Psoas muscle (tissue), 8 donors: ENCODE data around the gene MAGEE1. TPM values are rescaled to one million over a fixed set of nuclear protein-coding genes. Genes with fewer than 3 reads are reported as not detected.

Source experiments
- ATAC-seq, 4 donors: fragments of 200-7000 bp; cut with Tn5 transposase; one replicate each; pipeline ENCODE4 v1.9.1; 2020; ENCODE audit warnings: moderate library complexity in 3 of 4, mild to moderate bottlenecking in 2 of 4
- DNase-seq, 2 donors: peaks; one replicate each; pipeline ENCODE4 v3.0.0-alpha.2; 2020
- H3K27ac ChIP-seq: fragments of 200-600 bp; one replicate; pipeline ENCODE4 v1.8.0; 2022
- H3K27me3 ChIP-seq, 3 donors: fragments of 200-600 bp in 1 of 3; one replicate each; pipeline versions ENCODE4 v1.6.1 to v1.8.0; 2013 to 2022; ENCODE audit warnings: low read length in 2 of 3, mild to moderate bottlenecking in 2 of 3, moderate library complexity in 1 of 3; ENCODE audit not compliant: insufficient read depth in 3 of 3
- H3K36me3 ChIP-seq, 2 donors: fragments of 200-600 bp in 1 of 2; one replicate each; pipeline versions ENCODE4 v1.6.1 to v1.8.0; 2013 to 2022; ENCODE audit warnings: low read depth in 1 of 2, mild to moderate bottlenecking in 1 of 2, moderate library complexity in 1 of 2; ENCODE audit not compliant: insufficient read depth in 1 of 2
- H3K4me1 ChIP-seq: fragments of 200-600 bp; one replicate; pipeline ENCODE4 v1.8.0; 2022
- H3K4me3 ChIP-seq: fragments of 200-600 bp; one replicate; pipeline ENCODE4 v1.8.0; 2022; ENCODE audit warnings: mild to moderate bottlenecking
- H3K9me3 ChIP-seq: fragments of 200-600 bp; one replicate; pipeline ENCODE4 v1.8.0; 2022
- CTCF ChIP-seq: fragments of 200-600 bp; IDR thresholded peaks from one replicate; pipeline ENCODE4 v1.8.0; 2022; ENCODE audit warnings: antibody characterized with exemption
- WGBS, 3 donors: extraction: QIAGEN DNeasy Blood & Tissue Kit; methylation state at CpG; one replicate each; pipeline versions ENCODE4 v1.1.6 to v1.1.7; 2013; 5-methylcytosine and 5-hydroxymethylcytosine counted together
- intact Hi-C, 2 donors: fragments of 100-400 bp; cut with DNase I; formaldehyde crosslinking; loops; one replicate each; pipeline versions ENCODE4 v1.11.0 to v1.14.2; 2022
- polyA plus RNA-seq, 3 donors: library from polyadenylated mRNA; stranded (reverse); fragments of 200-250 nt; gene quantifications; one replicate each; pipeline ENCODE4 v1.2.3, GENCODE V29; 2013
- total RNA-seq, 4 donors: library from RNA; stranded (reverse); fragmentation: NEBNext Ultra II Directional in 2 of 4; extraction: Animal tissue kit (Norgen Biotek cat#: 25700) in 2 of 4; gene quantifications; one replicate each; pipeline versions ENCODE4 v1.2.1 to v1.2.4, GENCODE V29; 2021 to 2023
- donor health status: healthy with polysubstance abuse.
- donor health status: DM: no; HTN: no; CAD: no; lungs with moderate emphysema.
- donor health status: Bipolar disorder and iron deficiency.
- donor health status: healthy.
- donor health status: DM: yes; HTN: yes; CAD: no.
- donor health status: DM: no; HTN: no; CAD: no.
- donor health status: DM: no; HTN: no; CAD: no.
- donor health status: DM: yes; HTN: yes; CAD: no.

Gene MAGEE1
- total and polyA plus RNA-seq, 7 donors = 0.25 to 1.5 (median 0.50) TPM

DNA sequence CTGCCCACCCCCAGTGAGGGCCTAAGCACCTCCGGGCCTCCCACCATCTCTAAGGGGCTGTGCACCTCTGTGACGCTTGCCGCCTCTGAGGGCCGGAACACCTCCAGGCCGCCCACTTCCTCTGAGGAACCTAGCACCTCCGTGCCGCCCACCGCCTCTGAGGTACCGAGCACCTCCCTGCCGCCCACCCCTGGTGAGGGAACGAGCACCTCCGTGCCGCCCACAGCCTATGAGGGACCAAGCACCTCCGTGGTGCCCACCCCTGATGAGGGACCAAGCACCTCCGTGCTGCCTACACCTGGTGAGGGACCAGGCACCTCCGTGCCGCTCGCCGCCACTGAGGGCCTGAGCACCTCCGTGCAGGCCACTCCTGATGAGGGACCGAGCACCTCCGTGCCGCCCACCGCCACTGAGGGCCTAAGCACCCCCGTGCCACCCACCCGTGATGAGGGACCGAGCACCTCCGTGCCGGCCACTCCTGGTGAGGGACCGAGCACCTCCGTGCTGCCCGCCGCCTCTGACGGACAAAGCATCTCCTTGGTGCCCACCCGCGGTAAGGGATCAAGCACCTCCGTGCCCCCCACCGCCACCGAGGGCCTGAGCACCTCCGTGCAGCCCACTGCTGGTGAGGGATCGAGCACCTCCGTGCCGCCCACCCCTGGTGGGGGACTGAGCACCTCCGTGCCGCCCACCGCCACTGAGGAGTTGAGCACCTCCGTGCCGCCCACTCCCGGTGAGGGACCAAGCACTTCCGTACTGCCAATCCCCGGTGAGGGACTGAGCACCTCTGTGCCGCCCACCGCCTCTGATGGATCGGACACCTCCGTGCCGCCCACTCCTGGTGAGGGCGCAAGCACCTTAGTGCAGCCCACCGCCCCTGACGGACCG, 977 bp downstream of the MAGEE1 start:
- Histone ChIP-seq H3K9me3 (no peaks in the 10 kb centered on the region), H3K27me3 (no peaks in the 10 kb centered on the region), H3K4me3 (peak overlapping the region; percentile 73), H3K36me3 (no peaks in the 10 kb centered on the region), H3K27ac (no peak overlapping the region), H3K4me1 (no peaks in the 10 kb centered on the region)
- DNase-seq (peak; percentile 14 to 50), ATAC-seq (peak; percentile 32 to 52 (median 38))
- intact Hi-C loops = no loop called here
- no peak for TF ChIP-seq CTCF
- WGBS, 3 donors = 30 to 53% (median 35%) methylated on average over 22 to 60 of the region's 60 CpGs

- intact Hi-C loops = no loop called here
- H3K4me3 ChIP-seq = no peak overlapping the region
- ATAC-seq (no peak), DNase-seq (no peak)
- H3K27ac ChIP-seq = no peak overlapping the region
- H3K4me1 ChIP-seq = no peaks in the 10 kb centered on the region
- 20 to 33% (median 30%) methylated on average over 1 of the region's 1 CpG for WGBS, 3 donors
- H3K36me3 ChIP-seq = no peaks in the 10 kb centered on the region
- H3K9me3 ChIP-seq = no peaks in the 10 kb centered on the region
- TF ChIP-seq CTCF = no peak
- H3K27me3 ChIP-seq = no peaks in the 10 kb centered on the region
Observed at GRCh38 chrX:76433219-76433618, 5.7 kb downstream of the MAGEE1 start.

- H3K27ac ChIP-seq = no peak overlapping the region
- TF ChIP-seq CTCF = no peak
- 66 to 93% (median 90%) methylated on average over 3 of the region's 3 CpGs for WGBS, 3 donors
Observed at GRCh38 chrX:76434103-76434741, 6.7 kb downstream of the MAGEE1 start.

GRCh38 chrX:76439188-76439587, 11.7 kb downstream of the MAGEE1 start:
- no peak for ATAC-seq
- no peak overlapping the region for H3K4me3 ChIP-seq
- H3K4me1 ChIP-seq = no peaks in the 10 kb centered on the region
- intact Hi-C loops = no loop called here
- H3K36me3 ChIP-seq = no peaks in the 10 kb centered on the region
- DNase-seq = no peak
- H3K27me3 ChIP-seq = no peaks in the 10 kb centered on the region
- TF ChIP-seq CTCF = no peak
- peaks cover 13% of the 10 kb centered on the region for H3K9me3 ChIP-seq
- no peak overlapping the region for H3K27ac ChIP-seq

More at GRCh38 chrX:76434103-76434741, 6.7 kb downstream of the MAGEE1 start:
- intact Hi-C loops = no loop called here
- H3K27me3 ChIP-seq = no peaks in the 10 kb centered on the region
- no peaks in the 10 kb centered on the region for H3K4me1 ChIP-seq
- ATAC-seq = no peak
- no peaks in the 10 kb centered on the region for H3K36me3 ChIP-seq
- DNase-seq = no peak
- H3K4me3 ChIP-seq = no peak overlapping the region
- no peaks in the 10 kb centered on the region for H3K9me3 ChIP-seq
